Liver (tissue), 9 donors: ENCODE results near the gene DLST. TPM values are rescaled to one million over a fixed set of nuclear protein-coding genes. Genes with fewer than 3 reads are reported as not detected.

Experiments
- DNase-seq: peaks from one replicate; pipeline ENCODE4 v3.0.0-alpha.2; 2017; ENCODE audit warnings: low spot score
- H3K27ac ChIP-seq, 2 donors: one replicate each; pipeline ENCODE4 v1.7.0; 2013; ENCODE audit warnings: inconsistent platforms in 2 of 2, low read length in 2 of 2, control low read depth in 1 of 2, low read depth in 1 of 2, mild to moderate bottlenecking in 1 of 2
- H3K27me3 ChIP-seq, 4 donors: one replicate each; pipeline versions ENCODE4 v1.6.1 to v1.7.0; 2013; ENCODE audit warnings: low read length in 3 of 4, inconsistent platforms in 1 of 4, mild to moderate bottlenecking in 1 of 4, moderate library complexity in 1 of 4; ENCODE audit not compliant: control insufficient read depth in 4 of 4, insufficient read depth in 4 of 4
- H3K36me3 ChIP-seq, 4 donors: one replicate each; pipeline versions ENCODE4 v1.6.1 to v1.7.0; 2013; ENCODE audit warnings: low read length in 3 of 4, mild to moderate bottlenecking in 3 of 4, low read depth in 1 of 4, moderate library complexity in 1 of 4; ENCODE audit not compliant: control insufficient read depth in 4 of 4, insufficient read depth in 3 of 4
- H3K4me1 ChIP-seq, 4 donors: one replicate each; pipeline versions ENCODE4 v1.6.1 to v1.7.0; 2013; ENCODE audit warnings: low read length in 3 of 4, mild to moderate bottlenecking in 3 of 4, moderate library complexity in 1 of 4; ENCODE audit not compliant: control insufficient read depth in 4 of 4, insufficient read depth in 4 of 4
- H3K4me3 ChIP-seq, 3 donors: one replicate each; pipeline versions ENCODE4 v1.6.1 to v1.7.0; 2013; ENCODE audit warnings: low read length in 3 of 3, control low read depth in 1 of 3, low read depth in 1 of 3, mild to moderate bottlenecking in 1 of 3
- H3K9ac ChIP-seq, 2 donors: one replicate each; pipeline ENCODE4 v1.7.0; 2013; ENCODE audit warnings: low read length in 2 of 2, mild to moderate bottlenecking in 2 of 2, moderate library complexity in 2 of 2, control low read depth in 1 of 2, low read depth in 1 of 2
- H3K9me3 ChIP-seq, 4 donors: one replicate each; pipeline versions ENCODE4 v1.6.1 to v1.7.0; 2013; ENCODE audit warnings: low read length in 3 of 4; ENCODE audit not compliant: control insufficient read depth in 4 of 4
- CTCF ChIP-seq: fragments of 150-350 bp; IDR thresholded peaks from 2 replicates; pipeline ENCODE4 v1.5.1; 2017; ENCODE audit warnings: improper control_type of control experiment, low read depth, low read length; ENCODE audit not compliant: missing input control
- EGR1 ChIP-seq, 2 donors: IDR thresholded peaks; 2 replicates each; pipeline ENCODE4 v1.6.1; 2016 to 2018; ENCODE audit warnings: antibody characterized with exemption in 2 of 2, low read depth in 2 of 2
- GABPA ChIP-seq, 2 donors: IDR thresholded peaks in 1 of 2; conservative IDR thresholded peaks in 1 of 2; 2 replicates each; pipeline ENCODE4 v1.6.1; 2016; ENCODE audit warnings: antibody characterized with exemption in 2 of 2, mild to moderate bottlenecking in 1 of 2, moderate library complexity in 1 of 2
- HNF4A ChIP-seq, 2 donors: conservative IDR thresholded peaks; 2 replicates each; pipeline ENCODE4 v1.6.1; 2016; ENCODE audit warnings: antibody characterized with exemption in 2 of 2, mild to moderate bottlenecking in 2 of 2
- HNF4G ChIP-seq: IDR thresholded peaks from 2 replicates; pipeline ENCODE4 v1.6.1; 2016; ENCODE audit warnings: antibody characterized with exemption
- JUND ChIP-seq, 2 donors: IDR thresholded peaks; 2 replicates each; pipeline ENCODE4 v1.6.1; 2016; ENCODE audit warnings: antibody characterized with exemption in 2 of 2
- MAX ChIP-seq: IDR thresholded peaks from 2 replicates; pipeline ENCODE4 v1.6.1; 2016; ENCODE audit warnings: antibody characterized with exemption
- NR2F2 ChIP-seq: IDR thresholded peaks from 2 replicates; pipeline ENCODE4 v1.6.1; 2016; ENCODE audit warnings: antibody characterized with exemption
- RXRA ChIP-seq, 2 donors: IDR thresholded peaks; 2 replicates each; pipeline ENCODE4 v1.6.1; 2017 to 2018; ENCODE audit warnings: antibody characterized with exemption in 2 of 2, mild to moderate bottlenecking in 1 of 2
- TAF1 ChIP-seq: conservative IDR thresholded peaks from 2 replicates; pipeline ENCODE4 v1.6.1; 2016; ENCODE audit warnings: antibody characterized with exemption, mild to moderate bottlenecking
- YY1 ChIP-seq: IDR thresholded peaks from 2 replicates; pipeline ENCODE4 v1.6.1; 2016; ENCODE audit warnings: antibody characterized with exemption, mild to moderate bottlenecking
- ZBTB33 ChIP-seq: IDR thresholded peaks from 2 replicates; pipeline ENCODE4 v1.6.1; 2016; ENCODE audit warnings: antibody characterized with exemption
- WGBS: extraction: QIAGEN DNeasy Blood & Tissue Kit; methylation state at CpG from one replicate; pipeline ENCODE4 v1.1.7; 2013; 5-methylcytosine and 5-hydroxymethylcytosine counted together
- polyA plus RNA-seq, 2 donors: library from polyadenylated mRNA; stranded (reverse) in 1 of 2; unstranded in 1 of 2; fragments of 200-250 nt in 1 of 2; fragments of >200 nt in 1 of 2; fragmentation: Nextera tagmentation in 1 of 2; extraction: Ambion mirVana in 1 of 2; gene quantifications; one replicate each; pipeline versions ENCODE4 v1.2.1 to v1.2.3, GENCODE V29; 2013 to 2015
- total RNA-seq, 2 donors: library from RNA; depleted of rRNA; stranded (reverse); fragments of >200 nt; gene quantifications; one replicate each; pipeline ENCODE4 v1.2.3, GENCODE V29; 2014
- donor health status: healthy.
- donor health status: healthy.
- donor health status: healthy.
- donor health status: healthy.
- donor health status: healthy.

Gene DLST
- total and polyA plus RNA-seq, 4 donors: 10.7 to 69.3 (median 49.5) TPM

GRCh38 chr14:74947353-74948227 lies 65.9 kb downstream of the DLST start:
- 89% methylated on average over 13 of the region's 13 CpGs for WGBS
- TF ChIP-seq MAX (no peak), EGR1 (IDR thresholded peaks at IDR 0.05; ENCODE audit: low read depth in 2 of 2) (no peak), TAF1 (no peak), YY1 (no peak)
- no peaks in the 10 kb centered on the region for H3K36me3 ChIP-seq
- H3K4me3 ChIP-seq: no peak overlapping the region
- H3K4me1 ChIP-seq: peaks cover 0 to 6% (median 2%) of the 10 kb centered on the region in 4 donors
- DNase-seq: no peak
- no peak overlapping the region for H3K27ac ChIP-seq
- no peak overlapping the region for H3K9ac ChIP-seq
- no peaks in the 10 kb centered on the region for H3K27me3 ChIP-seq
- no peaks in the 10 kb centered on the region for H3K9me3 ChIP-seq

GRCh38 chr14:74948228-74949175 lies 66.8 kb downstream of the DLST start:
- Histone ChIP-seq H3K27me3 (no peaks in the 10 kb centered on the region), H3K27ac (no peak overlapping the region), H3K36me3 (no peaks in the 10 kb centered on the region), H3K4me3 (no peak overlapping the region), H3K4me1 (peaks cover 0 to 6% (median 2%) of the 10 kb centered on the region in 4 donors), H3K9me3 (no peaks in the 10 kb centered on the region), H3K9ac (no peak overlapping the region)
- 81% methylated on average over 23 of the region's 23 CpGs for WGBS
- TF ChIP-seq EGR1 (IDR thresholded peaks at IDR 0.05; ENCODE audit: low read depth in 2 of 2) (no peak), HNF4A (conservative IDR thresholded peaks at IDR 0.05) (no peak), CTCF (no peak), HNF4G (no peak), NR2F2 (no peak), ZBTB33 (no peak), GABPA (IDR thresholded peaks at IDR 0.05 in 1 of 2, conservative IDR thresholded peaks at IDR 0.05 in 1 of 2) (no peak), RXRA (IDR thresholded peaks at IDR 0.05) (no peak), JUND (IDR thresholded peaks at IDR 0.05) (no peak)
- no peak for DNase-seq
